Fibroblast of skin of left quadriceps (primary cell): ENCODE data around the gene ADSL.
A peak's percentile ranks its signal among the peaks of the same experiment; 100 is the strongest.
"Not testable (repeated sequence)": the region's sequence is repeated elsewhere in the genome, so short reads cannot be mapped to it uniquely, and the experiment has no call there.

Experiments used
- DNase-seq, 2 experiments: peaks; one replicate each; pipeline ENCODE4 v3.0.0-alpha.2; 2013; ENCODE audit warnings: low read depth in 2 of 2

Gene ADSL

DNA sequence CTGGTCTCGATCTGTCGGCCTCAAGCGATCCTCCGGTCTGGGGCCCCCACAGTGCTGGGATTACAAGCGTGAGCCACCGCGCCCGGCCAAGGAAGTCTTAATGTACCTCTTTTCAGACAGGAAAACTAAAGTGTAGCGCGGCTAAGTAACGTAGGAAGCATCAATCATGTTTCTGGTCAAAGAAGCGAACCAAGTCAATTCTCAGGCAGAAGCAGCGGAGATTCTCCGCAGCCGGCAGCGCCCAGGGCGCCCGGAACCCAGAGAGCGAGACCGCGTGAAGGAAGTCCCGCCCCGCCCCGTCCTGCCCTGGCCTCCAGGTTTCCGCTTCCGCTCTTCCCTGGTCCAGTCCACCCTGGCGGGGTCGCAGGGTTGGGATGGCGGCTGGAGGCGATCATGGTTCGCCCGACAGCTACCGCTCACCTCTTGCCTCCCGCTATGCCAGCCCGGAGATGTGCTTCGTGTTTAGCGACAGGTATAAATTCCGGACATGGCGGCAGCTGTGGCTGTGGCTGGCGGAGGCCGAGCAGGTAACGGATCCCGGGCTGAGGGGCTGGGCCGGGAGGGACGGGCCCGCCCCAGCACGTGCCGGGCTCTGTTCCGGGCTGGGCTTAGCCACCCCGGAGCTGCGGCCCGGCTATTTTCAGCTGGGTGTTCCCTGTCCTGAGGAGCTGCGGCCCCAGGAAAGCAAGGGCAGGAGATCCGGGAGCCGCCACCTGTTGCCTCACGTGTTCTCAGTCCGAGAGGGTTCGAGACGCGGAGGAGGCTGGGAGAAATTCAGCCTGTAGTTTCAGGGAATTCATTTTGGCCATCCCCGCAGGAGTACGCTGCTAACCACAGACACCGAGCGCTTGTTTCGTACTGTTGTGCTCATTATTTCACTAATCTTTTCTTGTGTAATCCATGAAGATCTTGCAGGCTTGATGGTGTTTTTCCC lies at the start of gene ADSL:
Gene ADSL, plus strand, starts transcription at position 316 of the 934 bp plus-strand sequence. Its CDS starts 59 bp downstream, at position 375.
- DNase-seq = peak in 1 of 2 experiments; percentile 56

GRCh38 chr22:40300316-40300715 lies 46.0 kb upstream of the ADSL start:
- no peak for DNase-seq

GRCh38 chr22:40300884-40301672 lies 45.2 kb upstream of the ADSL start:
- DNase-seq = no peak

DNA sequence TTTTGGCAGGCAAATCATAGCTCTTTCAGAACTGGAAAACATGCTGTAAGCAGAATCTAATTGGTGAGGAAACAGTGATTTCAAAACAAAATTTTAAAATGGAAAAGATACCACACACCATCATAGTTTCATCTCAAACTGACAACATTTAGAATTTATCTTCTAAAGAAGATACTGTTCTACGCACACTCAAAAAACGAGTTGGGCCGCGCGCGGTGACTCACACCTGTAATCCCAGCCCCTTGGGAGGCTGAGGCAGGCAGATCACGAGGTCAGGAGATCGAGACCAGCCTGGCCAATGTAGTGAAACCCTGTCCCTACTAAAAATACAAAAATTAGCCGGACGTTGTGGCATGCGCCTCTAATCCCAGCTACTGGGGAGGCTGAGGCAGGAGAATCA lies 44.2 kb upstream of the ADSL start:
- no peak for DNase-seq

GRCh38 chr22:40305625-40306024 lies 40.7 kb upstream of the ADSL start:
- DNase-seq = no peak

DNA sequence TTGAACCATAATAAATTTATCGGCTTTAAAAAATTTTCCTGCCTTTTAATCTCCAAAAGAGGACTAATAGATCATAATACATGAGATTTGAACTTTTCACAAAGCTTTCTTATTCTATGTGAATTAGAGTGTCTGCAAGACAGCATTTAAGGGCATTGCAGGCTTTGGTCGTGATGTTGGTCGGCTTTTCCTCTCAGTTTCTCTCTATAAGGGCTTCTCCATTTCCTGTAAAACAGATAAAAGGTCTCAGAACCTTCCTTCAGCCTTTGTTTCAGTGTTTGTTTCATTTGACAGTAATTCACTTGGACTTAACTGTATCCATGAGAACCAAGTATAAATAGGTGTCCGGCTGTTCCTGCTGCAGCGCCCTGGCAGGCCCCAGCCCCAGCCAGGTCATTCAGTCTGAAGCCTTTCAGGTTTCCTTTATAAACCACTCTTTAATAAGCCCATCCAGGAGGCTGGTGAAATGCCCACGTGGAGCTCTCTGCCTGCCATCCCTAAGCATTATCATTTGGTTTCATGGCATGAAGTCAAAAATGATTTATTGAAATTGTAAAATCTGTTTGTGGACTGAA lies 37.2 kb upstream of the ADSL start:
- DNase-seq = no peak

DNA sequence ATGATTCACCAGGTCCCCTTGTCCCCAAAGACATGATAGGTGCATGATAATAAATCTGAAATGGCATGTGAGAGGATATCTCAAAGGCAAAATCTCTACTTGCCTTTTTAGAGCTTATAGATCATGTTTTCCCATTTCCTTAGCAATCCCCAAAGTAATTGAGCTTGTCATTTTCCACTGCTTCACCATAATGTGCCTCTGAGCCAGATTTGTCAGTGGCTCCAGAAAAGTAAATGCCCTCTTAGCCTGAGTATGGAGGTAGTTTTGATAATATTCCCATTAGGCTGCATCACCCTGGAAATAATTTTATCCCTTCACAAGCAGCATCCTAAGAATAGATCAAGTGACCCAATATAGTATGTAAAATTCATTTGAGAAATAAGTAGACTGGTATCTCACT lies 36.7 kb upstream of the ADSL start:
- no peak for DNase-seq

DNA sequence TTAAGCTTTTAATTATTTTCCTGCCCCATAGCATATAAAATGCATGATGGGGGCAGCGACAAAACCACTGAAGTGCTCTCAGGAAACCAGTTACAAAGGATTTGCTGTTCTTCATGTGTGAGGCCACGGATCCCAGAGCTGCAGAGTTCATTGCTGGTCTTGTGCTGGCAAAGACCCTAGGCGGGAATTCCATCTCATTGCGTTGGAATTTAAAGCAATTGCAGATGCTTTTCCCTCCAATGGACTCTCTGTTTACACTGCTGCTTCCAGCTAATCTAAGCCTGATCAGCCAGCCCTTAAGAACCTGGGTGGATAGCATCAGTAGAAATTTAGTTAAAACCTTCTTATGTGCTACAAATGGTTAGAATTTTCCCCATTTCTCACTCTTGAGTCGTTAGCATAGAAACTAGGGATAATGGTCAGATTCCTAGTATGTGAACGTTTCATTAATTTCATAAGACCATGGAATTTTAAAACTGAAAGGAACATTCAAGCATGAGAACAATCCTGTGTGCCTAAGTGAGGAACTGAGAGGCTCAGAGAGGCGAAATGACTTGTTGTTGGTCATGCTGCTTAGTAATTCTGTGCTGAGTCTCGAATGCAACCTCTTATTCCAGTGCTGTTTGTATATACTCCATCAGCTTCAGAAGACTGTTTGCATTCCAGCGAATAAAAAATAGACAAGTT lies 36.1 kb upstream of the ADSL start:
- DNase-seq = peak; percentile 81 to 82

DNA sequence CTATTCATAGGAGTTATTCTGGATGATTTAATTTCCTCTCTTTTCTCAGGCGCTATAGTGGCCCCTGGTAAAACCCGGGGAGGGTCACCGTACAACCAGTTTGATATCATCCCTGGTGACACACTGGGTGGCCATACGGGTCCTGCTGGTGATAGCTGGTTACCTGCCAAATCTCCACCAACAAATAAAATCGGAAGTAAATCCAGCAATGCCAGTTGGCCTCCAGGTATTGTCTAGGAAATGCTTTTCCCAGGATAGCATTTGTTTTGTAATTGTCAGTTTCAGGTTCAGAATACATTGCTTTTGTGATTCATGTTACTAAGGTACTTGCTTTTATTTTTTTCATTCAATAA lies 35.6 kb upstream of the ADSL start:
- DNase-seq = no peak

GRCh38 chr22:40311646-40312045 lies 34.7 kb upstream of the ADSL start:
- DNase-seq = not testable (repeated sequence)

- DNase-seq = no peak
Observed at GRCh38 chr22:40312050-40312449, 34.2 kb upstream of the ADSL start.

DNA sequence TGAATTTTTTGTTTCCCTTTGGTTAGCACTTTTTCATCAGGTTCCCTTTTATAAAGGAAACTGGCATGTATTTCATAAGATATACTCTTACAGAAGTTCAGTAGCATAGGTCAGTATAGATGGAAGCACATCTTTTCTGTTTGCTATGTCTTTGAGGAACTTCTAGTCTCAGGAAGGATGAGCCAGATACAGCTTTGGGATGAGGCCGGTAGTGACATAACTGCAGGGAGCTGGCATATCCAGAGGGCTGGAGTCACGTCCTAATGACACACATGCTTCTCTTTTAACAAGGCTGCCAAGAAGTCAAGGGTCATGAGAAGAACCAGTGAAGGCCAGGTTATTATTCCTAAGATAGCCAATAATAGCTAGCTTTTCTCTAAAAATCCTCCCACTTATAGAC lies 33.3 kb upstream of the ADSL start:
- DNase-seq = no peak

- DNase-seq = no peak
Observed at GRCh38 chr22:40314041-40314440, 32.3 kb upstream of the ADSL start.

DNA sequence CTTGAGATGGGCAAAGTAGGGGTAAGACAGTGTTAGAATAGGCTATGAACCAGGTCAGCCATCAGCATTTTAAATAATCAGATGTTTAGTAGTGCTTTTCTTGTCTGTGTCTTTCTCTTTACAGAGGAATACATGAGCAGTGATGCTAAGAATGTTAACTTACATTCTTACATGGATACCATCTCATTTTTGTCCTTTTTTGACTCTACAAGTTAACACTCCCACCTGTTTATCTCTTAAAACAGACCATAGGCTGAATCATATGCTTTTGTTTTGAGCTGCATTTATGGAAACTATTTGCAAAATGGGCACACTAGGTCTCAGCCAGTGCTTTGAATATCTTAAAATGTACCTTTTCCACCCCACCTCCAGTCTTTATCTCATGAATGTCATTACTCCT lies 25.6 kb upstream of the ADSL start:
- DNase-seq = no peak

DNA sequence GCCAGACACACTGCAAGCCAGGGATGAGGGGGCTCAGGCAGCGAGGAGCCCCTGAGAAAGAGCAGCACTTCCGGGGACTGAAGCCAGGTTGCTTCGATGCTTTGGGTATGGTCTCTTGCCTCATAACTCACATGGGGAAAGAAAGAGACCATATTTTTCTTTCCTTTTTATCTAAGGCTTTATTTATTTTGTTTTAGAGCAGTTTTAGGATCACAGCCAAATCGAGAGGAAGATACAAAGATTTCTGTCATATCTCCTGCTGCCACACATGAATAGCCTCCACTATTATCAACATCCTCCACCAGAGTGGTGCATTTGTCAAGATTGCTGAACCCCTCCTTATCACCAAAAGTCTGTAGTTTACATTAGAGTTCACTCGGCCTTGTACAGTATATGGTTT lies 24.3 kb upstream of the ADSL start:
- DNase-seq = no peak

DNA sequence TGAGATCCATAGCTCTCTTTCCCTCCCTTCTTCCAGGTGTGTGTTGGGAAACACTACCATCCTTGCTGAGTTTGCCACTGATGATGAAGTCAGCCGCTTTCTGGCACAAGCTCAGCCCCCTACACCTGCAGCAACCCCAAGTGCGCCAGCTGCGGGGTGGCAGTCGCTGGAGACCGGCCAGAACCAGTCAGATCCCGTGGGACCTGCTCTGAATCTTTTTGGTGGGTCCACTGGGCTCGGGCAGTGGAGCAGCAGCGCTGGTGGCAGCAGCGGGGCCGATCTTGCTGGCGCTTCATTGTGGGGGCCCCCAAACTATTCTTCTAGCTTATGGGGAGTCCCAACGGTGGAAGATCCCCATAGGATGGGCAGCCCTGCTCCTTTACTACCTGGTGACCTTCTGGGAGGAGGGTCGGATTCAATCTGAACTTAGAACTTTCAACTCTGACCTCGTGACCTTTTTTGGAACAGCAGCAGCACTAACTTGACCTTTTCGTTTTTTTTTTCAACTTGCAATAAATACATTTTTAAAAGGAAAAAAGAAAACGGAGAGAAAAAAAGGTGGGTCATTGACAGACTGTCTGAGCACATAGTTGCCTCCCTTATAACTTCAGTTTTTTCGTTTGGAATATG lies 23.4 kb upstream of the ADSL start:
- DNase-seq = no peak

- DNase-seq = no peak
Observed at GRCh38 chr22:40323681-40324171, 22.6 kb upstream of the ADSL start.

DNA sequence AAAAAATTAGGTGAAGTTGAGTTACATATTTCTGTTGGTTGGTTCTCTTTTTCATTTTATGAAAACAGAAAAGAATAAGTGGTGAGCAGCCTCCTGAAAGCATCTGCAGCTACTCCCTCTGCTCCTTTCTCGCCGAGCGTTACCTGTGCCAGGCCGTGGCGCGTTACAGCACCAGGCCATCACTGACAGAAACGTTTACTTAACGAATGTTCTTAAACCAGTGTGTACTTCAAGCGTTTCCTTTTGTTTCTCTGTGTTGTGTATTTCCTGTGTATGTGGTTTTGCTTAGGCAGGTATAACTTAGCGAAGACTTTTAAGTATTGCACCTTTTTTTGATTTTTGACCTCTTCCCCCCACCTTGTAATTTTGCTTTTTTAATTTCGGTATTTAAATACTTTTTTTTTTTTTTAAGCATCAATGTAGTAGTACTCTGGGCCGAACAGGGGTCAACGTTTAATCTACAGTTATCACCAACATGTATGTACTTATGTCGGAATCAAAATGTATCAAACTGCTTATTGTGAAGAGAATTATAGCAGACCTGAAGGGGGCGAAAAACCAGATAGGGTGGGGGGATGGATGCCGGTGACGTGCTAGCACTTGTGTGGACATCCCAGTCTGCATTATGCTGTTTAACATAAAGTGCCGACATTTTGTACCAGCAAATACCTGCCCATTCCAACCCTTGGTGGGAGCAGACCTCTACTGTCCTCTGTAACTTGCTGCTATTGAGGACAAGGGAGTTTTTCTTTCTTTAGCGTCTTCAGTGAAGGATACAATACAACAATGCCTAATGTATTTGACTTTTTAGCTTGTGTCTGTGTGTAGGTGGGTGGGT lies 21.6 kb upstream of the ADSL start:
- no peak for DNase-seq

DNA sequence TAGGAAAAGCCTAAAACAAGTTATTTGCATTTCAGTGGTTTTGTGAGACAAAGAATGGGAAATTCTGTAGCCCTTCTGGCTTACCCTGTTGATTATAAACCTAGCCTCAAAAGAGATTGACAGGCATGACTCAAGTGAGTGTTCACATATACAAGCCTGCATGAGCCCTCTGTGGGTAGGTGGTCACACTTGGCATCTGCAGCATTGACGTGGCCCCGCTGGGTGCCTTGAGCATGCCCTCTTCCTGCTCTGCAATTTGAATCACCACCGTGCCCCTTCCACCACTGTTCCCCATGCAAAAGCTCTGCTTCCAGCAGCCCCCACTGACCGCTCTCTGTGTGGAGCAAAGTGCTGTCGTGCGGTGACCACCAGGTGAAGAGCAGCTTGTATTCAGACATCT lies 21.0 kb upstream of the ADSL start:
- no peak for DNase-seq
